HG02938 (cell line): ENCODE measurements around the gene TRAT1.
"Not testable (repeated sequence)": the region's sequence is repeated elsewhere in the genome, so short reads cannot be mapped to it uniquely, and the experiment has no call there.

Experiments used
- ATAC-seq: cut with Tn5 transposase; IDR thresholded peaks from one replicate; pipeline ENCODE4 v1.9.1; 2021; ENCODE audit warnings: mild to moderate bottlenecking, moderate library complexity; ENCODE audit not compliant: unreplicated experiment

Gene TRAT1, protein sequence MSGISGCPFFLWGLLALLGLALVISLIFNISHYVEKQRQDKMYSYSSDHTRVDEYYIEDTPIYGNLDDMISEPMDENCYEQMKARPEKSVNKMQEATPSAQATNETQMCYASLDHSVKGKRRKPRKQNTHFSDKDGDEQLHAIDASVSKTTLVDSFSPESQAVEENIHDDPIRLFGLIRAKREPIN

DNA sequence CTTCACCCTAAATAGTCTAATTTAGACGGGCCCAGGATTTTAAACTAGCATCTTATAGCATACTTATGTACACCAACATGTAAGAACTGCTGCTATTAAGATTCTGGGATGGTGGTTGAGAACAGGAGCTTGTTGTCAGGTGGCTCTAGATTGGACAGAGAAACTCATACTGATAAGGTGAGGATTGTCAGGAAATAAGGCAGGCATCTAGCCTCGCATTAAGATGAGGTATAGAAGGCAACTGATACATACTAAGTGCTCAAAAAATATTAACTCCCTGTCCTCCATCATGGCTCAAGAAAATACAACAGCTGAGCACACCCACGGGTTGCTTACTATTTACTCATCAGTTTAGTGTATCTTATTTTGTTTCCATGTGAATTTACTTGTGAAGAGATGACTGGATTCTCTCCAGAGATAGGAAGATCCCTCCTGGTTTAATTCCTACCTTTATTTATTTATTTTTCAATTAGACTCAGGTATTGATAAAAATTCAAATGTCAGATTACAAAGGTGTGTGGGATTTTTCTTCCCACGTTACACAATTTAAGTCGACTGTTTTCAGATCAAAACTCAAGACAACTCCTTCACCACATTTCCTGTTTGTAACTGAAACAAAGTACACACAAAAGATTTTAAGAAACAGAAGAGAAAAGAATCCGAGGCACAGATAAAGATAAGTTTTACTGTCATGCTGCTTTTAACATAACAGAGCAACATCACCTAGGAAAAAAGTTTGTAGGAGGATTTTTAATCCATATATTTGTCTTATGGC, at the start of gene TRAT1:
Gene TRAT1 (plus strand): TSS at position 664 of the 775 bp plus-strand sequence. CDS start 142 bp downstream, outside the sequence.
- no peak for ATAC-seq

DNA sequence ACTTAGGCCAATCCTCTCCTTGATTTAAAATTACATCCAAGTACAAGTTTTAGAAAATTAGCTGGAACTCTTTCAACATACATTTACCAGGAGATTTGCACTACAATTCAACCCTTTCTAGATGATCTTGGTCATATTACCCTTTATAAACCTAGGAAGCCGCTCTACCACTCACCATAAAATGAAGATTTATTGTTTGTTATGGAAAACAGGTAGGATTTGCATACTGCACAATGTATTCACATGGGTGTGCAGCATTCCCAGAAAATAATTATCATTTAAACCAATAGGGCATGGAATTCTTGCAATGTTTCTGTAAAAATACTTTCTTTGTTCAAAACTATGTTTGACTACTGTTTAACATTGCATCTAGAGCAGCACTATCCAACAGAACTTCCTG, 46.9 kb upstream of the TRAT1 start:
- no peak for ATAC-seq

DNA sequence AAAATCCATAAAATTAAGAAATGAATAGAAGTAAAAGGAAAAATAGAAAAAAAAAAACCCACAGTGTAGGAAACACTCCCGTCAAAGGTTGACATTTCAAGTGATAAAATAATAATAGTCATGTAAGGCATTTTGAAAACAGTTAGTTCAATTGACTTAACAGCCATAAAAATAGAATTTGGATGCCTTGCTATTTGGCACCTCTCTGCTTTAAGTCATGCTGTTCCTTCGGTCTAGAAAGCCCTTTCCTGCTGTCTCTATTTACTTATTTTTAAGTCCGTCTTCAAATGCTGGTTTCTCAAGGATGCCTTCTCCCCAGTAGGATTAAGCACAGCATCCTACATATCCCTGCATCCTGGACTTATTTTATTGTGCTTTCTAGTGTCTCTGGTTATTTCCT, 43.1 kb upstream of the TRAT1 start:
- no peak for ATAC-seq

DNA sequence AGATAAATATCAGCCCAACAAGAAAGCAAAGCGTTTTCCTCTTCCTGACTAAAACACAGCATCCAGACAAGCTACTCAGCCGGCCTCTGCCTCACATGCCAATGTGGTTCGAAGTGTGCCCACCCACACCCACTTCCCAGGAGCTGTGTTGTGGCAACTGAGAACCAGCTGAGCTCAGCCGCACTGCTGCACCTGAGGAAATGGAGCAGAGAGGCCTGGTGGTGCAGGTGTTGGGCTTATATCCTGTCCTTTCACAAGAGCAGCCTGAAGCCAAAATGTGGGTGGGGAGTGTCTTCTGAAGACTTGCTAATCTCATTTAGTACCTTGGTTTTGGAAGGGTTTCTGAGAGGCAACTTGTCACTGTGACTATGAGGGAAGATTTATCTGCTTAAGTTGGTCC, 42.4 kb upstream of the TRAT1 start:
- ATAC-seq = no peak

DNA sequence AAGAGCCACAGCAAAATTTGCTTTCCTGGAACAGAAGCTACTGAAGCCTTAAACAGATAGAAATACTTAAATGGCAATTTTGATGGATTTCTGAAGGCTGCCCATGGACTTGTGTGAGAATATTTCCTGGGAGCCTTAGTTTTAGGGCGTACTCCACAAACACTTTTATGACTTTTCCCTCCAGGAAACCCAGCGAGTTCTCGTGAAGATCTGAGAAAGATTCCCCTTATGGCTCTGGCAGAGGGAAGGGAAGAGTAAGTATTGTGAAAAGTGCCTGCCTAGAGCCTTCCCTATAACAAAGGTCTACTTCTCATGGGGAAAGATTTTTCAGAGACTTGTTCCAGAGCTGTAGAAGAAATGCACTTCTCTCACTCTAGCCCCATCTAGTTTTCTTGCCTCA, 31.1 kb upstream of the TRAT1 start:
- ATAC-seq = no peak

DNA sequence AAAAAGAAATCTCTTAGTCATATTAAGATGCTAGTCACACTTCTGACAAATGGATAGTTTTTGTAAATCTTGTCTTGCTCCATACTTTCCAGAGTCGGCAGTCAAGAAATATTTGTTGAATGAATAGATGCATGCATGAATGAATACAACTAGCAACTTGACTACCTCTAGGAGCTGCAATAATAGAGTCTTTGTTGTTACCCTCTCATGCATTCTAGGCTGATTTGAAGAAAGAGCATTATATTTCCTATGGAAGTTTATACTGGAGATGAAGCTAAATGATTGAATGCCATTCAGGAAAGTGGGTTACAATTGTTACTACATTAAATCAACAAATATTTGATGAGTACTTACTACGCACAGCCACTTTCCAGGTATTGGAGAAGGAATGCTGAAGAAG, 18.1 kb upstream of the TRAT1 start:
- ATAC-seq = no peak

DNA sequence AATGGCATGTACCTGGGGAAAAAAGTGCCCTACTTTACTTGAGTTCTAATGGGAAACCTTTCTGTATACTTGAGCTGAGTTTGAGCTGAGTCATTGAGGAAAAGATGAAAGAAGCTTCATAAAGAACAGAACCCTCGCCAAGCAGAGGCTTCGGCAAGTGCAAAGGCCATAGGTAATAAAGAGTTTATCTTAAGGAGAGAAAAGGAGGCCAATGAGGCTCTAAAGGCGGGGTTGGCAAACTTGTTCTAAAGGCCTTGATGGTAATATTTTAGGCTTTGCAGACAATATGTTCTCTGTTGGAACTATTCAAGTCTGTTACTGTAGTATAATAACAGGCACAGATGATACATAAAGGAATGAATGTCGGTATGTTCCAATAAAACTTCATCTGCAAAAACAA, 17.6 kb upstream of the TRAT1 start:
- ATAC-seq = no peak

DNA sequence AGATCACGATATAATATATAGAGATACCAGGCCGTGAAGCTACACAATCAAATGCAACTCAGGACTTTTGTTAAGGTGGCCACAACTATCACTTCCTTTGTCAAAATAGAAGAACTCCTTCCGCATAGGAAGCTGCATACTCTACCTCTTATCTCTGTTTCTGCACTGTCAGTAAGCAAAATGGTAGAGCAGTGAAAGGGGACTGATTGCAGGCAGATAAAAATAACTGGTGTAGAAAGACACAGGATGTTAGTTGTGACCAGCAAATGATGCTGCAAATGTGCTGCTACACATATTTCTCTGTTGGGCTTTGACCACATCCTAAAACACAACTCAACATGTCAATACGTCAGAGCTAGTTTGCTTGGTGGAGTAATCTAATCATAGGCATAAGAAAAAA, 16.3 kb upstream of the TRAT1 start:
- no peak for ATAC-seq

DNA sequence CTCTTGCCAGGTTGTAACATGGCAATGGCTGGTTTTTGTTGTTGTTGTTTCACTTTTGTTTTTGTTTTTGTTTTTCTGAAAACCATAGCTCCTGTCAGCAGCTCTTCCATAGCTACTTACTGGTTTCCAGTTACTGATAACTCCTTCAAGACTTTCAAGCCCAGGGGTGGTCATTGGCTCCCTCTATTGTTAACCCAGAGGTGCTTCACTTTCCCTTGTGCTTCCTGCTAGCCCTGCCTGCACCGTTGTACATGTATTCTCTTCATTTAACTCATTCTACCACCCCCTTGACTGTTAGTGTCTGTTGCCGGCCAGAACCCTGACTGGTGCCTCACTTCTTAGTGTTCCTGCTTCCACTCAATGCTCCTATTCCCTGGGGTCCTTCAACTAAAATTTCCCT, 4.2 kb upstream of the TRAT1 start:
- ATAC-seq = no peak

DNA sequence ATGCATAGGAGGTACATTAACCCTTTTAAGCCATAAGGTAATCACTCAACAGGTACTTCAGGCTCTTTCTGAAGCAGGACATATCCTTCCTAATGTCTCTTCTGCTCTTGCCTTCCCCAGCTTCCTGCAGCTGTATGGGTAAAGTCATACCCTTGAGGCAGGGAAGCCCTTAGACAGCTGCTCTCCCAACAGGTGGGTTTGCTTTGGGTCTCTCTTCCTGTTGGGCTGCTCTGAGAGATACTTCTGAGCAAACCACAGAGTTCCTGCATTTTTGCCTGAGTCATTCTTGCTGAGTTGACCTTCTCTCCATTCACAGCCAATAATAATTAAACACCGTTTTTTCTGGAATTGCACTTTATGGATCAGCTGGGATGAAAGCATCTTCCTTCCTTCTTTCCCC, 2.0 kb upstream of the TRAT1 start:
- no peak for ATAC-seq

DNA sequence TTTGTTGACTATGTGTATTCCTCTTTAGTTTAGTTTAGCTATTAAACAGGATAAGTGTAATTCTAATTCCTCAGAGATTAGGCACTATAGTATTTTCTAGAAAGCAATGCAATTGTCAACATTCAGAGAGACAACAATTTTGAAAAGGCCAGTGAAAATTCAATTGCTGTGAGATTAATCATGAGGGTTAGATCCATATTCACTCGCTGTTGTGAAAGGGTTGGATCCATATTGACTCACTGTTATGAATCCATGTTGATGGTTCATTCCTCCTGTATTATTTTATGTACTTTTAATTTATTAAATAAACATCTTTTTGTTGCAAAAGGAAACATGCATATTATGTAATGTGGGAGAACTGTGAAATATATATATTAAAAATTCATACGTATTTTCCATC, 641 bp downstream of the TRAT1 start:
- no peak for ATAC-seq

DNA sequence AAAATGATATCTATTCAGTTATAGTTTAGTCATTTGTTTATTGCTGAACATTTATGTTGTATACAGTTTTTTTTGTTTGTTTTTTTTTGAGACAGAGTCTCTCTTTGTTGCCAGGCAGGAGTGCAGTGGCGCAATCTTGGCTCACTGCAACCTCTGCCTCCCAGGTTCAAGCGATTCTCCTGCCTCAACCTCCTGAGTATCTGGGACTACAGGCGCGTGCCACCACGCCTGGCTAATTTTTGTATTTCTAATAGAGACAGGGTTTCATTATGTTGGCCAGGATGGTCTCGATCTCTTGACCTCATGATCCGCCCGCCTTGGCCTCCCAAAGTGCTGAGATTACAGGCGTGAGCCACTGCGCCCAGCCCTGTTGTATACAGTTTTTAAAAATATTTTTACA, 1.2 kb downstream of the TRAT1 start:
- not testable (repeated sequence) for ATAC-seq

DNA sequence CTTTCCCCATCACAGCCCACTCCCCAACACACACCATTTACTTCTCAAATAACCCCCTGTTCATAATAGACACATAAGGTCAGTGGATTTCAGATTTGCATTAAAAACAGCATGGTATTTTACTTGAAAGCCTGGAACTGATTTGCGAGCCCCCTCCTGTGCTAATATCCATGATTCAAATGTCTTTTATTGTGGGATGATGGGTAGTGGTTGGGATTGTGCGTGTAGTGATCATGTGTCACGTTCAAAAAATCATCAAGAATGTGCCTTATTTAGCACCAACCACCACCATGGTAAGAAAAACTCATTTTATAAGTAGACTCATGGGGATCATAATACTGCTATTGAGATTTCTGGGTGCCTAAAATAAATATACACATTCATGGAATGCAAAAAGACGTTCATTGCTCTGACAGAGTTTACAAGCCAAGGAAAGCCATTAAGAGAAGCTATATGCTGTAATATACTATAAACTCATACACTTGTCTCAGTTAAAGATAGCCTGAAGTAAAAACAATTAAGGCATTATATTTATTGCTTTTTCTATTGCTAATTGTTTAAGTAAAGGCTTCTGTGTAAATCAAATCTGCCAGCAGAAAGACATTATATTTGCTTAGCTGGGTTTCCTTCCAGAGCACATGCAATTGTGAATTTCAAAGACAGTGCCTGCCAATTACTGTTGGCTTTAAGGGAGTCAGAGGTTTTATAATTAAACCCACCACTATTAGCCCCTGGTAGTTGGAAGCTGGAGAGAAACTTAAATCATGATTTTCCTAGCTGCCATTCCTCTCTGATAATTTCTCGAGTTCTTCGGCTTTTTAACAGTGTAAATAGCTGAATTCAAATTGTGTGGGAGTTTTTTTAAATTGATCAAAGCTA, 4.0 kb downstream of the TRAT1 start:
- no peak for ATAC-seq

DNA sequence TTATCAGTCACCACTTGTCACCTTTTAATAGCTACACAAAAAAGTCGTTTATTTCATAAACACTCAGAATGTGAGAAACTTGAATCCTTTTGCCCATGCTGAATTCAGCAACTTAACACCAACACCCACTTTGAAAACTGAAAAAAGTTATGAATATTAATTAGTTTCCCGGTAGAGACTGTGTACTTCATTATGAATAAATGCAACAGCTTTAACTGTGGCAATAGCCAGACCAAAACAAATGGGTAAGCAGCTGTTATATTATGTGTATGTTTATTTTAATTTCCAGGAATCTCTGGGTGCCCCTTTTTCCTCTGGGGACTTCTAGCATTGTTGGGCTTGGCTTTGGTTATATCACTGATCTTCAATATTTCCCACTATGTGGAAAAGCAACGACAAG, 7.8 kb downstream of the TRAT1 start:
- ATAC-seq = no peak

DNA sequence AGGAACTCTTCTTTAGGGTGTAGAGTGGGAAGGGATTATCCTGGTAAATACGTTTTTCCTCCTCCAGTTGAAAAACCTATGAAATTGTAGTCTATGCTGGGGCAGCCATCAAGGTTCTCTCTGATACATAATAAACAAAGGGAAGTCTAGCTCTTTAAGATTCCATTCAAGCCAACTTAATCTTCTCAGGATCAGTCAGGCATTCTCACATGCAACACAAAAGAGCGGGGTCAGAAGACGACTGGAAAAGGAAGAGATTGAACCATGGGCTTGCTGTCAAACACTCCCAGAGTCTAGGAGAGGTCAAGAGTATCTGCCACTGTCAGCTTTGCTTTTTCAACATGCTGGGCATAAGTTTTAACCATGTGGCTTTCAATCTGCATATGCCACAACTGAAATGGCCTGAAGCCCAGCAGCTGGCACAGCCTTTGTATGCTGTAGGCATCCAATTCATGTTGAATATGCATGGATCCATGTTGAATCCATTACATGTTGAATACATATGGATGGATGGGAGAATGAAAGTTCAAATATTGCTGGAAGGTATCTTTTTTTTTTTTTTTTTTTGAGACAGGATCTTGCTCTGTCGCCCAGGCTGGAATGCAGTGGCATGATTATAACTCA, 8.5 kb downstream of the TRAT1 start:
- no peak for ATAC-seq

DNA sequence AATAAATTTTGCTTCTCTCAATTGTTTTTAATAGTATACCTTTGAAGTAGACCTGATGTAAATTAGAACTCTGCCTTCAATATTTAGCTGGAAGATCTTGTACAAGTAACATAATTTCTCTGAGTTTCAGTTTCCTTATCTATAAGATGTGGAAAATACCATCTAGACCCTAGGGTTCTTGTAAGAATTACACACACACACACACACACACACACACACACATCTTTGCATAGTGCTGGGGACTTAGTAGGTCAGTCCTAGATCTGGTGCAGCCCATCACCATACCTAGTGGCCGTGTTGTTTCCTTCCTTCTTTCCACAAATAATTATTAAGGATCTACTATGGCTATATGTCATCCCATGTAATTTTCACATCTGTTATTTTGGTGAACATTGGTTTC, 11.0 kb downstream of the TRAT1 start:
- ATAC-seq = no peak

DNA sequence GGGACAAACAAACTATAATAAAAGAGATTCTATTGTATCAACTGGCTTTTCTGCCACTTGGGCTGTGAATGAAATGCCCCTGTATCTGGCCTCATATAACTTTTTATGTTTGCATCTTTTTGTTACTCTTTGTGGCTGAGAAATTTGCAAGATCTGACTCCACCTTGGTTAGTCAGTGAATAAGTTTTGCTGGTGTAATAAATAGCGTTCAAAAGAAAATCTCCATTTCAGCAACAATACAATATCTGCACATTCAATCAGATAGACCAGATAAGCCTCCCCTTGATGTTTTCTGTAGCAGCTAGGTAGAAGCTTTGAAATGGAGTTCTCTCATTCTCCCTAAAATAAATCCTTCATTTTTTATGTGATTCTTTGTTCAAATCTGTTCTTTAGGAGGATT, 12.0 kb downstream of the TRAT1 start:
- ATAC-seq = no peak

DNA sequence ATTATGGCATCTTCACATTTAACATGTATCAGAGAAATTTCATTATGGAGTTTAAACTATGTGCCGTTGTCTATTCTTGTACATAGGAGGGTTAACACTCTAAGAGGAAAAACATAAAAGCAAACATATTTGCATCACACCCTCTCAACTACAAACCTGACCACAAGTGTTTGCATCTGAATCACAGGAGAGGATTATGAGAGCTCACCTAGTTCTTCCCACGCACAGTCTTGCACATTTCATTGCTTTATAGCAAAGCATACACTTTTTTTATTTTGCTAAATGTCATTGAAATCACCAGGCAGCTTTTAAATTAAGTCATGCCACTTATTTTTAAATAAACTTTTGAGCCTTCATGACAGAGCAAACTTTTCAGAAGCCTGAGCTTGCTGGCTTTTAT, 12.5 kb downstream of the TRAT1 start:
- ATAC-seq = no peak

DNA sequence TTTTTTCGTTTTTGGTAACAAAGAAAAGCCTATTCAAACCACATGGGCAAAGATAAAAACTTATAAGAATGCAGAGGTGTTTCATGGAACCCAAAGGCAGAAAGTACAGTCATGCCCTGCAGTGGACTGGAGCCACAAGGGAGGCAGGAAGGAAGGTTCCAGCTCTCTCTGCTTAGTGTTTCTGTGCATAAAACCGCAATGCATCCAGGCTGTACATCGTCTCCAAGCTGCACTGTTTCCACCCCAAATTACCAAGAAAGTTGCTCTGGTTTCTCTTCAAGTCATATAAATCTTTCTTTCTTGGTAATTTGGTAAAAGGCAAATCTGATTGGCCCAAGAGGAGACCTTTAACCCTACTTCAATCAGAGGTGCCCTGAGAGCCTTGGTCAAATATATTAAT, 15.8 kb downstream of the TRAT1 start:
- ATAC-seq = no peak

DNA sequence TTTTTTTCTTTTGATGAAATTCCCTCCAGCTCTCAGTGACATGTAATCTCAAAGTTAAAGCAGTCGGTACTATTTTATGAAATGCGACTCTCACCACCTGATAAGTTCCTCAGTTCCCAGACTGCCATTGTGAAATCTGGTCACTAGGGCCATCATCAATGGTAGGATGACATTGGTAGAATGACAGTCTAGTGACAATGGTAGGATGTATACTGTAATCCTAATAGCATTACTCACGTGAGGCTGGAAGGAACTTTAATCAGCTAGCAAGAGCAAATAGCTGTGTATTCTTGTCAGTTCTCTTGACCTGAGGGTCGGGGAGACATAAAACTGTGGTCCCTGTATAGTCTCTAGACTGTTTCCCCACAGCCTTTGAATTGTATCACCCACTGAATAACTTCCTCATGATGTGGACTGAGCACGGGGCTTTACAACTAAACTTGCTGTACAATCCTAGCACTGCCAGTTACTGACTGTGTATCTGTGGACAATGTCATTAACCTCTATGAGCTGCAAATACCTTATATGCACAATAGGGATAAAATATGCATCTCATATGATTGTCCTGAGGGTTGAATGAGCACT, 23.2 kb downstream of the TRAT1 start:
- no peak for ATAC-seq

DNA sequence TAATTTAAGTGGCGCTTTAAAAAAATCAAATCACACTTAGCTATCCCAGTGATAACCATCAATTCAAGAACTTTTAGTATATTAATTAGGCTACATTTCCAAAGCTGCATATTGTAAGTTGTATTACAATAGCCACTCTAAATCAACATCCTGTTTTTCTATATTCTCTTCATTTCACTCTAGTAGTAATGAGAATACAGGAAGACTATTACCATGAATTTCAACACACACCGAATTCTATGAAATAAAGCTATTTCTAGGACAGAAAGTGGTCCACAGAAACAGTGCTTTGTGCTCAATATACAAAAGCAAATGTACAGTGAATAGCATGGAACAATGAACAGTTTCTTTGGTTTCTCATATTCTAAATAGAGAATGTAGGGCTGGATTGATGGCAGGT, 24.6 kb downstream of the TRAT1 start:
- ATAC-seq = no peak
